Cardiac fibroblast (primary cell): ENCODE results near the gene YPEL3.

Experiments
- DNase-seq, 2 donors: peaks; one replicate each; pipeline versions ENCODE4 v3.0.0 to v3.0.0-alpha.2; 2010; ENCODE audit warnings: low read depth in 2 of 2
- H3K4me3 ChIP-seq, 2 donors: replicated peaks in 1 of 2; 1 replicate in 1 of 2; 2 replicates in 1 of 2; pipeline ENCODE4 v1.5.1; 2011; ENCODE audit warnings: low read depth in 2 of 2, low read length in 2 of 2, mild to moderate bottlenecking in 2 of 2, moderate library complexity in 1 of 2
- CTCF ChIP-seq: IDR thresholded peaks from one replicate; pipeline ENCODE4 v1.5.1; 2011; ENCODE audit warnings: low read depth, mild to moderate bottlenecking, low read length, inconsistent platforms

YPEL3 gene

GRCh38 chr16:30088832-30089624, 7.0 kb downstream of the YPEL3 start:
- H3K4me3 ChIP-seq: no peak overlapping the region
- no peak for TF ChIP-seq CTCF
- DNase-seq: no peak

- H3K4me3 ChIP-seq: no peak overlapping the region
- DNase-seq: no peak
- TF ChIP-seq CTCF: no peak
These were observed 7.7 kb downstream of the YPEL3 start for GRCh38 chr16:30088237-30088831.

- no peak for DNase-seq
- TF ChIP-seq CTCF: no peak
- no peak overlapping the region for H3K4me3 ChIP-seq
These were observed 8.7 kb downstream of the YPEL3 start for GRCh38 chr16:30087181-30087898.

GRCh38 chr16:30086291-30087140, 9.5 kb downstream of the YPEL3 start:
- TF ChIP-seq CTCF: no peak
- no peak for DNase-seq
- H3K4me3 ChIP-seq: no peak overlapping the region

DNA sequence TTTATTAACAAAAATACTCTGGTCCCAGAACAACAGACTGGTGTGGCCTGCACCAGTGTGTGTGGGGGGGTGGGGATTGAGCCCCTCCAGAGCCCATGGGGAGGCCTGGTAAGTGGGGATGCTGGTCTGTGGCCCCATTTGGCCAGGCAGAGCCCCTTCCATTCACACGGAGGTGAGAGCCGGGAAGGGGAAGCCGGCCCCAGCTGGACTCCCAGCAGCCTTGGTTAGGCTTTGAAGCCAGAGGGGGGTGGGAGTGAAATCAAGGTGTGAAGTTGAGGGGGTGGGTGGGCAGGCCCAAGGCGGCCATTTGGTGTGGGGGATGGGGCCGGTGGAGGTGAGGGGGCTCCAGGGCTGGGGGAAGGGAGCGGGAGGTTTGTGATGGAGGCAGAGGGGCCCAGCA, 10.2 kb downstream of the YPEL3 start:
- no peak for TF ChIP-seq CTCF
- H3K4me3 ChIP-seq: no peak overlapping the region
- no peak for DNase-seq

- no peak overlapping the region for H3K4me3 ChIP-seq
- no peak for DNase-seq
- TF ChIP-seq CTCF: no peak
These were observed 10.8 kb downstream of the YPEL3 start for GRCh38 chr16:30085247-30085646.
